ENCODE data around the gene APLF.
"Not testable (repeated sequence)": the region's sequence is repeated elsewhere in the genome, so short reads cannot be mapped to it uniquely, and the experiment has no call there.

Gene APLF

GRCh38 chr2:68472796-68473414 is 5.5 kb downstream of the APLF start:
- DNase-seq (ENCODE audit: low read depth in 2 of 2, low spot score in 1 of 2) = no peak

GRCh38 chr2:68475110-68475509 is 7.7 kb downstream of the APLF start:
- DNase-seq (ENCODE audit: low read depth in 2 of 2, low spot score in 1 of 2) = no peak

- no peak for DNase-seq (ENCODE audit: low read depth in 2 of 2, low spot score in 1 of 2)
These were observed 8.2 kb downstream of the APLF start for GRCh38 chr2:68475576-68475975.

GRCh38 chr2:68476454-68476853 is 9.1 kb downstream of the APLF start:
- DNase-seq (ENCODE audit: low read depth in 2 of 2, low spot score in 1 of 2) = no peak

- no peak for DNase-seq (ENCODE audit: low read depth in 2 of 2, low spot score in 1 of 2)
These were observed 11.3 kb downstream of the APLF start for GRCh38 chr2:68478688-68479087.

GRCh38 chr2:68482296-68482820 is 15.0 kb downstream of the APLF start:
- DNase-seq (ENCODE audit: low read depth in 2 of 2, low spot score in 1 of 2) = no peak

GRCh38 chr2:68483011-68483410 is 15.6 kb downstream of the APLF start:
- no peak for DNase-seq (ENCODE audit: low read depth in 2 of 2, low spot score in 1 of 2)

GRCh38 chr2:68487773-68488355 is 20.5 kb downstream of the APLF start:
- no peak for DNase-seq (ENCODE audit: low read depth in 2 of 2, low spot score in 1 of 2)

GRCh38 chr2:68488605-68489004 is 21.2 kb downstream of the APLF start:
- DNase-seq (ENCODE audit: low read depth in 2 of 2, low spot score in 1 of 2) = not testable (repeated sequence)

GRCh38 chr2:68489282-68489681 is 21.9 kb downstream of the APLF start:
- no peak for DNase-seq (ENCODE audit: low read depth in 2 of 2, low spot score in 1 of 2)

- no peak for DNase-seq (ENCODE audit: low read depth in 2 of 2, low spot score in 1 of 2)
These were observed 24.2 kb downstream of the APLF start for GRCh38 chr2:68491582-68491981.

GRCh38 chr2:68499133-68499532 is 31.7 kb downstream of the APLF start:
- no peak for DNase-seq (ENCODE audit: low read depth in 2 of 2, low spot score in 1 of 2)

- no peak for DNase-seq (ENCODE audit: low read depth in 2 of 2, low spot score in 1 of 2)
These were observed 33.3 kb downstream of the APLF start for GRCh38 chr2:68500649-68501048.

- DNase-seq (ENCODE audit: low read depth in 2 of 2, low spot score in 1 of 2) = no peak
These were observed 34.4 kb downstream of the APLF start for GRCh38 chr2:68501768-68502167.

- no peak for DNase-seq (ENCODE audit: low read depth in 2 of 2, low spot score in 1 of 2)
These were observed 38.3 kb downstream of the APLF start for GRCh38 chr2:68505603-68506159.

- DNase-seq (ENCODE audit: low read depth in 2 of 2, low spot score in 1 of 2) = no peak
These were observed 38.8 kb downstream of the APLF start for GRCh38 chr2:68506170-68506569.

- no peak for DNase-seq (ENCODE audit: low read depth in 2 of 2, low spot score in 1 of 2)
These were observed 44.9 kb downstream of the APLF start for GRCh38 chr2:68512326-68512725.

- no peak for DNase-seq (ENCODE audit: low read depth in 2 of 2, low spot score in 1 of 2)
These were observed 45.6 kb downstream of the APLF start for GRCh38 chr2:68512966-68513365.

- DNase-seq (ENCODE audit: low read depth in 2 of 2, low spot score in 1 of 2) = no peak
These were observed 47.0 kb downstream of the APLF start for GRCh38 chr2:68514316-68514929.

GRCh38 chr2:68516051-68516955 is 48.9 kb downstream of the APLF start:
- no peak for DNase-seq (ENCODE audit: low read depth in 2 of 2, low spot score in 1 of 2)

GRCh38 chr2:68519236-68519635 is 51.9 kb downstream of the APLF start:
- DNase-seq (ENCODE audit: low read depth in 2 of 2, low spot score in 1 of 2) = no peak

Data from stimulated activated CD8-positive, alpha-beta memory T cell treated with anti-CD3 and anti-CD28 coated beads, Interleukin-4, amount 100 ng/mL, for 4 hours (primary cell).